ENCODE results near the gene NIT1. TPM values are rescaled to one million over a fixed set of nuclear protein-coding genes. Genes with fewer than 3 reads are reported as not detected.

Gene NIT1
- total RNA-seq: 32.2 and 35.6 TPM in 2 replicates

GRCh38 chr1:161117759-161118581 lies at the start of gene NIT1, which contains the start of gene PFDN2:
Gene NIT1 (plus strand): TSS chr1:161118105. CDS start chr1:161118177, 72 bp downstream.
Gene PFDN2 (minus strand): TSS chr1:161118037. CDS start chr1:161118026, 11 bp downstream.

GRCh38 chr1:161069731-161070270 lies 48.1 kb upstream of the NIT1 start, which contains the start of gene ARHGAP30:
Gene ARHGAP30 (minus strand): TSS chr1:161069891. CDS start chr1:161069624, 267 bp downstream.

GRCh38 chr1:161089251-161089924 lies 28.5 kb upstream of the NIT1 start, which contains the start of gene NECTIN4:
Gene NECTIN4 (minus strand): TSS chr1:161089558. CDS start chr1:161089296, 262 bp downstream.

GRCh38 chr1:161098210-161099068 lies 19.5 kb upstream of the NIT1 start, which contains the start of gene KLHDC9:
Gene KLHDC9 (plus strand): TSS chr1:161098361. CDS start chr1:161098536, 175 bp downstream.

GRCh38 chr1:161132410-161133219 lies 14.7 kb downstream of the NIT1 start, which contains the start of gene DEDD:
Gene DEDD (minus strand): TSS chr1:161132667. CDS start chr1:161124462, 8,205 bp downstream.

GRCh38 chr1:161153682-161154337 lies 35.9 kb downstream of the NIT1 start, which contains the start of gene UFC1:
Gene UFC1 (plus strand): TSS chr1:161153978. CDS start chr1:161153998, 20 bp downstream.

GRCh38 chr1:161159087-161159912 lies 41.4 kb downstream of the NIT1 start, which contains the start of gene USP21:
Gene USP21 (plus strand): TSS chr1:161159500. CDS start chr1:161160641, 1,141 bp downstream.

GRCh38 chr1:161165742-161166668 lies 48.1 kb downstream of the NIT1 start, which contains the start of gene PPOX:
Gene PPOX (plus strand): TSS chr1:161166426. CDS start chr1:161166848, 422 bp downstream.

Other genes with a start within 250 kb of the NIT1 start
- gene ITLN1, start 232.9 kb upstream of the NIT1 start, total RNA-seq: not detected in 2 replicates
- gene ITLN2, start 163.3 kb upstream of the NIT1 start, total RNA-seq: not detected in 2 replicates
- 117 and 131 TPM in 2 replicates for gene F11R, start 97.0 kb upstream of the NIT1 start, total RNA-seq
- 110 and 112 TPM in 2 replicates for gene TSTD1, start 79.1 kb upstream of the NIT1 start, total RNA-seq
- gene USF1, start 72.1 kb upstream of the NIT1 start, total RNA-seq: 39.4 and 40.9 TPM in 2 replicates
- gene ARHGAP30, start 48.2 kb upstream of the NIT1 start, total RNA-seq: 0.19 and 0.28 TPM in 2 replicates
- gene NECTIN4, start 28.5 kb upstream of the NIT1 start, total RNA-seq: 43.1 and 50.0 TPM in 2 replicates
- gene KLHDC9, start 19.7 kb upstream of the NIT1 start, total RNA-seq: 3.3 and 6.5 TPM in 2 replicates
- 76.4 and 100 TPM in 2 replicates for gene PFDN2, start 68 bp upstream of the NIT1 start, total RNA-seq
- 14.2 and 23.0 TPM in 2 replicates for gene DEDD, start 14.6 kb downstream of the NIT1 start, total RNA-seq
- gene UFC1, start 35.9 kb downstream of the NIT1 start, total RNA-seq: 43.8 and 68.1 TPM in 2 replicates
- gene USP21, start 41.4 kb downstream of the NIT1 start, total RNA-seq: 10.2 and 11.5 TPM in 2 replicates
- gene PPOX, start 48.3 kb downstream of the NIT1 start, total RNA-seq: 12.6 and 14.7 TPM in 2 replicates
- gene B4GALT3, start 59.4 kb downstream of the NIT1 start, total RNA-seq: 31.2 and 35.7 TPM in 2 replicates
- 0.05 and 0.07 TPM in 2 replicates for gene ADAMTS4, start 80.9 kb downstream of the NIT1 start, total RNA-seq
- gene NDUFS2, start 84.3 kb downstream of the NIT1 start, total RNA-seq: 87.7 and 96.5 TPM in 2 replicates
- gene FCER1G, start 97.2 kb downstream of the NIT1 start, total RNA-seq: 0.42 TPM in 1 of 2 replicates, not detected in the other
- gene APOA2, start 105.5 kb downstream of the NIT1 start, total RNA-seq: not detected in 2 replicates
- gene TOMM40L, start 108.0 kb downstream of the NIT1 start, total RNA-seq: 11.2 and 14.1 TPM in 2 replicates
- not detected in 2 replicates for gene NR1I3, start 120.1 kb downstream of the NIT1 start, total RNA-seq
- 1.3 and 1.9 TPM in 2 replicates for gene PCP4L1, start 140.6 kb downstream of the NIT1 start, total RNA-seq
- 1.2 and 2.2 TPM in 2 replicates for gene MPZ, start 191.9 kb downstream of the NIT1 start, total RNA-seq
- gene SDHC, start 196.3 kb downstream of the NIT1 start, total RNA-seq: 45.1 and 53.2 TPM in 2 replicates
- gene CFAP126, start 249.8 kb downstream of the NIT1 start, total RNA-seq: not detected in 2 replicates